Suprapubic skin (tissue), 4 donors: ENCODE measurements around the gene NANS. TPM values are rescaled to one million over a fixed set of nuclear protein-coding genes. Genes with fewer than 3 reads are reported as not detected.

Source experiments
- DNase-seq, 2 donors: peaks; one replicate each; pipeline ENCODE4 v3.0.0-alpha.2; 2019; ENCODE audit warnings: low spot score in 2 of 2
- H3K27ac ChIP-seq: fragments of 200-600 bp; sonication (generic); one replicate; pipeline ENCODE4 v1.5.1; 2019
- H3K27me3 ChIP-seq: fragments of 200-600 bp; sonication (generic); one replicate; pipeline ENCODE4 v1.5.1; 2019
- H3K36me3 ChIP-seq: fragments of 200-600 bp; sonication (generic); one replicate; pipeline ENCODE4 v1.5.1; 2019
- H3K4me1 ChIP-seq: fragments of 200-600 bp; sonication (generic); one replicate; pipeline ENCODE4 v1.5.1; 2019
- H3K4me3 ChIP-seq: fragments of 200-600 bp; sonication (generic); one replicate; pipeline ENCODE4 v1.5.1; 2019; ENCODE audit warnings: mild to moderate bottlenecking
- H3K9me3 ChIP-seq: fragments of 200-600 bp; sonication (generic); one replicate; pipeline ENCODE4 v1.5.1; 2019
- EP300 ChIP-seq: sonication (generic); formaldehyde crosslinking; IDR thresholded peaks from one replicate; pipeline ENCODE4 v1.6.1; 2017; ENCODE audit warnings: antibody characterized with exemption
- POLR2A ChIP-seq, 2 donors: fragments of 450-650 bp; IDR thresholded peaks; one replicate each; pipeline ENCODE4 v1.6.1; 2017; ENCODE audit warnings: antibody characterized with exemption in 2 of 2, mild to moderate bottlenecking in 2 of 2, moderate library complexity in 2 of 2
- POLR2AphosphoS5 ChIP-seq, 3 donors: sonication (generic); formaldehyde crosslinking; IDR thresholded peaks; one replicate each; pipeline ENCODE4 v1.6.1; 2017; ENCODE audit warnings: antibody characterized with exemption in 3 of 3
- WGBS: methylation state at CpG from one replicate; pipeline ENCODE4 v1.1.5; 2018; 5-methylcytosine and 5-hydroxymethylcytosine counted together
- total RNA-seq, 4 donors: library from RNA; depleted of rRNA; stranded (reverse); fragments of >200 nt; gene quantifications; one replicate each; pipeline ENCODE4 v1.1.0, GENCODE V29; 2016
- TF ChIP-seq, protein P1 (sequence below), 2 donors: fragments of 200-600 bp in 1 of 2; fragments of 450-650 bp in 1 of 2; sonication (generic) in 1 of 2; IDR thresholded peaks; one replicate each; pipeline ENCODE4 v1.5.1; 2016 to 2019; ENCODE audit warnings: antibody characterized with exemption in 2 of 2, mild to moderate bottlenecking in 1 of 2, moderate library complexity in 1 of 2

Gene NANS
- total RNA-seq, 4 donors from 2014 or later = 35.0 to 49.6 (median 45.2) TPM

- 96% methylated on average over 9 of the region's 12 CpGs for WGBS
- Histone ChIP-seq H3K36me3 (peaks cover 57% of the 10 kb centered on the region), H3K4me1 (peaks cover 12% of the 10 kb centered on the region), H3K9me3 (no peaks in the 10 kb centered on the region), H3K27me3 (no peaks in the 10 kb centered on the region), H3K4me3 (no peak overlapping the region), H3K27ac (no peak overlapping the region)
- DNase-seq = peak; percentile 54 to 72
- TF ChIP-seq POLR2A (IDR thresholded peaks at IDR 0.05) (no peak), POLR2AphosphoS5 (IDR thresholded peaks at IDR 0.05) (no peak), EP300 (no peak)
- TF ChIP-seq, protein P1, sequence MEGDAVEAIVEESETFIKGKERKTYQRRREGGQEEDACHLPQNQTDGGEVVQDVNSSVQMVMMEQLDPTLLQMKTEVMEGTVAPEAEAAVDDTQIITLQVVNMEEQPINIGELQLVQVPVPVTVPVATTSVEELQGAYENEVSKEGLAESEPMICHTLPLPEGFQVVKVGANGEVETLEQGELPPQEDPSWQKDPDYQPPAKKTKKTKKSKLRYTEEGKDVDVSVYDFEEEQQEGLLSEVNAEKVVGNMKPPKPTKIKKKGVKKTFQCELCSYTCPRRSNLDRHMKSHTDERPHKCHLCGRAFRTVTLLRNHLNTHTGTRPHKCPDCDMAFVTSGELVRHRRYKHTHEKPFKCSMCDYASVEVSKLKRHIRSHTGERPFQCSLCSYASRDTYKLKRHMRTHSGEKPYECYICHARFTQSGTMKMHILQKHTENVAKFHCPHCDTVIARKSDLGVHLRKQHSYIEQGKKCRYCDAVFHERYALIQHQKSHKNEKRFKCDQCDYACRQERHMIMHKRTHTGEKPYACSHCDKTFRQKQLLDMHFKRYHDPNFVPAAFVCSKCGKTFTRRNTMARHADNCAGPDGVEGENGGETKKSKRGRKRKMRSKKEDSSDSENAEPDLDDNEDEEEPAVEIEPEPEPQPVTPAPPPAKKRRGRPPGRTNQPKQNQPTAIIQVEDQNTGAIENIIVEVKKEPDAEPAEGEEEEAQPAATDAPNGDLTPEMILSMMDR (IDR thresholded peaks at IDR 0.05) = no peak
These were observed 24.2 kb downstream of the NANS start for GRCh38 chr9:98080780-98081179.

- DNase-seq = peak; percentile 61 to 62
- Histone ChIP-seq H3K4me3 (no peak overlapping the region), H3K36me3 (peaks cover 57% of the 10 kb centered on the region), H3K27ac (no peak overlapping the region), H3K27me3 (no peaks in the 10 kb centered on the region), H3K9me3 (no peaks in the 10 kb centered on the region), H3K4me1 (peaks cover 14% of the 10 kb centered on the region)
- TF ChIP-seq EP300 (no peak), POLR2AphosphoS5 (IDR thresholded peaks at IDR 0.05) (peak in 1 of 3 donors; percentile 16)
- WGBS = 49% methylated on average over 6 of the region's 6 CpGs
These were observed 25.1 kb downstream of the NANS start for GRCh38 chr9:98081477-98082219.

DNA sequence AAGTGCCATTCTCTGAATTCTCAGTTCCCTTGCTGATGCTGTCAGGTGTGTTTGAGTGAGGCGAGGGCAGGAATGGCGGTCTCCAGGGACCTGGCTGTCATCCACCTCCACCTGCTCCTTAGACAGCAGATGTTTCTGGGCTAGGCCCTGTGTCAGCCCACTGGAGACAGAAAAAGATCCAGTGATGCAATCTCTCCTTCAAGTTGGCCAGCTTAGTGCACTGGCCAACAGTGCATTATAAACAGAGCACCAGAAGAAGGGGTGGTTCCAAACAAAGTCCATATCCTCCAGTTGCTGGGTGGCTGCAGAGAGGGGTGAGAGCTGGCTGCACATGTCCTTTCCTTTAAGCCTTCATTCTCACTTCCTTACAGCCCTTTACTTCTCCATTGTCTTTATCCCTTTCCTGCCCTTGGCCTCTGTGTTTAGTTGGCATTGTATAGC, 26.5 kb downstream of the NANS start:
- H3K27ac ChIP-seq = no peak overlapping the region
- H3K36me3 ChIP-seq = peaks cover 50% of the 10 kb centered on the region
- 92% methylated on average over 2 of the region's 2 CpGs for WGBS
- no peak overlapping the region for H3K4me3 ChIP-seq
- peak; percentile 3 to 18 for DNase-seq
- H3K9me3 ChIP-seq = no peaks in the 10 kb centered on the region
- H3K4me1 ChIP-seq = peaks cover 26% of the 10 kb centered on the region
- no peak for TF ChIP-seq EP300
- TF ChIP-seq POLR2A (IDR thresholded peaks at IDR 0.05) = no peak
- TF ChIP-seq POLR2AphosphoS5 (IDR thresholded peaks at IDR 0.05) = no peak
- TF ChIP-seq, protein P1 (IDR thresholded peaks at IDR 0.05) = no peak
- H3K27me3 ChIP-seq = no peaks in the 10 kb centered on the region

- WGBS = 91% methylated on average over 7 of the region's 7 CpGs
- Histone ChIP-seq H3K9me3 (no peaks in the 10 kb centered on the region), H3K36me3 (peaks cover 50% of the 10 kb centered on the region), H3K4me3 (no peak overlapping the region), H3K4me1 (peaks cover 26% of the 10 kb centered on the region), H3K27me3 (no peaks in the 10 kb centered on the region), H3K27ac (no peak overlapping the region)
- TF ChIP-seq POLR2A (IDR thresholded peaks at IDR 0.05) = no peak
- TF ChIP-seq POLR2AphosphoS5 (IDR thresholded peaks at IDR 0.05) = no peak
- TF ChIP-seq EP300 = no peak
- TF ChIP-seq, protein P1 (IDR thresholded peaks at IDR 0.05) = no peak
- peak in 1 of 2 donors; percentile 9 for DNase-seq
These were observed 27.1 kb downstream of the NANS start for GRCh38 chr9:98083566-98084183.

DNA sequence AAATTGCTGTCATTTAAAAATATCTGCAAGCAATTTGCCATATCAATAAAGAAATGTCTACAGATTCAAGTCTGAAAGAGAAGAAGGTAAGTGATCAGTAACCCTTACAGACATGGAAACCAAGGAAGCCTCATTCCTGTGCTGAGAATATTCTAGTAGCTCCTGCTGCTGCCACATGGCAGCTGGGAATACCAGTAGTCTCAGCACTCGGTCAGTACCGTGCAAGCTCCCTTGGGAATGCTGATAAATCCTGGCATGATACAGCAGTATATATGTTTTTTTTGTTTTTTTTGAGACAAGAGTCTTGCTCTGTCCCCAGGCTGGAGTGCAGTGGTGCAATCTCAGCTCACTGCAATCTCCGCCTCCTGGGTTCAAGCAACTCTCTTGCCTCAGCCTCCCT, 27.9 kb downstream of the NANS start:
- Histone ChIP-seq H3K36me3 (peaks cover 50% of the 10 kb centered on the region), H3K9me3 (no peaks in the 10 kb centered on the region), H3K4me3 (no peak overlapping the region), H3K27ac (no peak overlapping the region), H3K27me3 (no peaks in the 10 kb centered on the region), H3K4me1 (peaks cover 26% of the 10 kb centered on the region)
- DNase-seq = peak; percentile 2 to 15
- 91% methylated on average over 3 of the region's 3 CpGs for WGBS
- TF ChIP-seq, protein P1 (IDR thresholded peaks at IDR 0.05) = no peak
- TF ChIP-seq EP300 = no peak
- no peak for TF ChIP-seq POLR2A (IDR thresholded peaks at IDR 0.05)
- TF ChIP-seq POLR2AphosphoS5 (IDR thresholded peaks at IDR 0.05) = no peak
